Measurements from ENCODE around the gene OR51A2.
"Not testable (repeated sequence)": the region's sequence is repeated elsewhere in the genome, so short reads cannot be mapped to it uniquely, and the experiment has no call there.

OR51A2 gene

GRCh38 chr11:4955613-4956012, at the start of gene OR51A2:
TSS of gene OR51A2 (minus strand) at chr11:4955713. CDS start at chr11:4955713, 0 bp downstream.
- not testable (repeated sequence) for DNase-seq

- DNase-seq: peak; percentile 7
These were observed 49.1 kb upstream of the OR51A2 start for GRCh38 chr11:5004424-5005274.

DNA sequence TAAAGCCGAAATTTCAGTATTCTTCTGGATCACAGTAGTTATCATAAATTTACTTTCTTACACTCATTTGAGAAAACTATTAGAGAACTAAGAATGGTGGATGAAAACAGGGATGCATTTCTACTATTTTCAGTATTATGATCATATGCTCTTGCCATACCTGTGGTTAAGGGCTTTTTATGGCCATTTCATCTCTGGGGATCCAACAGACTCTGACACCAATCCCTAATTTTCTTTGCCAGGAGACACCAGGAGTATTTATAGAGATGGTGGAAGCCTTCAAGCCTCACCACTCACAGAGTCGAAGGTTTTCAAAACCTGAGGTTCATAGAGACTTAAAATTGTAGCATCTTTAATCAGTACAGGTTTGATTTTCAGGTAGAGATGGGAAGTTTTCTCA, 39.0 kb upstream of the OR51A2 start, which contains the start of gene OR51L1:
Gene OR51L1, plus strand, starts transcription at position 301 of the 400 bp plus-strand sequence. CDS start 4,132 bp downstream, outside the sequence.
- DNase-seq: no peak

DNA sequence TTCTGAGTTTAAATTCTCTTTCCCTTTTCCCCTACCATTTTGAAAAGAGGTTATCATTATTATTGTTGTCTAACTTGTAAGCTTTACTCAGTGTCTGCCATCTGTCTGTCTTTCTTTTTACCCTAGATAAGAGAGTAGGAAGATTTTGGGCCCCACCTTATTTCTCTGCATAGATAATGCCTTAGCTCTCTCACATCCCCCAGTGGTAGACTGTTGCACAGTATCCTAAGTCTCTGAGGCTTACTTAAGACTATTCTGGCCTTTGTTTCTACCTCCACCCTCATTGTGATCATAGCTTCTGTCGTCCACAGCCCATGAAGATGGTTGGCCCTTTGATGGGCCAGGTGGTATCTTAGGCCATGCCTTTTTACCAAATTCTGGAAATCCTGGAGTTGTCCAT, 35.5 kb upstream of the OR51A2 start:
- no peak for DNase-seq

DNA sequence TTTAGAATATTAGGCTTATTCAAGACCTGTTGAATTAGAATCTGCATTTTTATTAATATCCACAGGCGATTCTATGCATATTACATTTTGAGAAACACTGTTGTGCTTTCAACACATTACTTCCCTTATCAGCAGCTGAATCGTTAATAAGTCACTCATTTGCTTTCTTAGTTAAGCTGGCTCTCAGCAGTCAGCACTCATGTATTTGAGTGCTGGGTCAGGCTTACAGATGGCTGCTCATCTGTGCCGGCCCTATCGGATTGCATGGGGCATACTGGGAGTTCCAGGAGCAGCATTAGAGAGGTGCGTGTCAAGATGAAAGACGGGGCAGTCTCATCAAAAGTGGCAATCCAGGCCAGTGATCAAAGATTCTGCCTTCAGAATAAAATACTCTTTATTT, 28.3 kb upstream of the OR51A2 start:
- DNase-seq: no peak

DNA sequence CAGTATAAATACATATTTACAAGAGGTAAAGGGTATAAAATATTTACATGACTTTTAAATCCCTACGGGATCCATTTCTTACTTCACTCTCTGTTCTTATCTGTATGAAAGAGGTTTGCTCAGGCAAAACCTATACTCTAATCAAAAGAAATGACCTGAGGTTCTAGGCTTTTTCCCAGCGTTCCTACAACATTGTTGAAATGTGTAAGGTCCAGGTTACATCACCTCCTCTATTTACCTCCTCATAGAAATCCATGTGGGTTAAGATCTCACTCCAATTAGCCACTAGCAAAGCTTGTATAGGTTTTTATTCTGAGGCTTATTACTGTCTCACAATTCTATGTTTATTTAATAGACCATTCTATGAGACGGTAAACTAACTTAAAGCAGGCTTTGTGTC, 27.2 kb upstream of the OR51A2 start:
- DNase-seq: no peak

GRCh38 chr11:4979036-4979435, 23.5 kb upstream of the OR51A2 start:
- DNase-seq: no peak

DNA sequence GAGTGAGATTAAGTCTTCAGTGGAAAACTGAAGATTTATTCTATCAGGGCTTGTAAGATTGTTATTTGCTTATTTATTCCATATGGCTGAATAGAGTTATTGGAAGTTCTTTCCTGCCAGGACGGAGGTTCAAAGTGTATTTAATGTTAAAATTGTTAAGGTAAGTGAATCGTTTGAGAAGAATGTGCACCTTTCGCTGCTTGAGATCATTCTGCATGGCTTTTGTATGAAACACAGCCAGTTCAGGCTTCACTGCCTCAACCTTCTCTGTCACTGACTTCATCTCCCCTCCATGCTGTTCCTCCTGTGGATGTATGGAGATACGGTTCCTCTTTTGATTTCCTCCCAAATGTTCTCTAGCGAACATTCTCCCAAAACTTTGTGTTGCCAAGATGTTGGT, 19.9 kb upstream of the OR51A2 start:
- DNase-seq: no peak

GRCh38 chr11:4962816-4963215, 7.3 kb upstream of the OR51A2 start:
- DNase-seq: no peak

- DNase-seq: no peak
These were observed 5.4 kb upstream of the OR51A2 start for GRCh38 chr11:4960877-4961276.

GRCh38 chr11:4957396-4957795, 1.9 kb upstream of the OR51A2 start:
- no peak for DNase-seq

GRCh38 chr11:4947505-4947904, 8.0 kb downstream of the OR51A2 start, which contains the start of gene OR51A4:
TSS of gene OR51A4 (minus strand) at chr11:4947605. CDS start at chr11:4947100, 505 bp downstream.
- no peak for DNase-seq

- DNase-seq: no peak
These were observed 18.8 kb downstream of the OR51A2 start for GRCh38 chr11:4936745-4937144.

DNA sequence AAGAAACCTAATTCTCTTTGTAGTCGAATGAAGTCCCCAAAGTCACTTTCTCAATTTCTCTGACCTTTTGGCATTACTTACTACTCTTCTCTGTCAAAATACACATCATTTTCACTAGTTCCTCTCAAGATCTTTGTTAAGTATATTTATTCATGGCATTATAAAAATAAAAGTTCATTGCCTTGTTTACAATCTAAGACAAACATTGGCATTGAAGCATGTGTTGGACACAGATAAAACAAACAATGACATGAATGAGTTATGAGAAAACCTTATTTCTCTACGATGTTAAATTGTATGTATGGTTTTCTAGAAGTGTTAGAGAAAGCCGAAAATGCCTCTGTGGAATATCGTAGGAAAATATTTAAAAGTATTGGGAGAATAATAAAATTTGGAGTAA, 22.8 kb downstream of the OR51A2 start:
- no peak for DNase-seq

DNA sequence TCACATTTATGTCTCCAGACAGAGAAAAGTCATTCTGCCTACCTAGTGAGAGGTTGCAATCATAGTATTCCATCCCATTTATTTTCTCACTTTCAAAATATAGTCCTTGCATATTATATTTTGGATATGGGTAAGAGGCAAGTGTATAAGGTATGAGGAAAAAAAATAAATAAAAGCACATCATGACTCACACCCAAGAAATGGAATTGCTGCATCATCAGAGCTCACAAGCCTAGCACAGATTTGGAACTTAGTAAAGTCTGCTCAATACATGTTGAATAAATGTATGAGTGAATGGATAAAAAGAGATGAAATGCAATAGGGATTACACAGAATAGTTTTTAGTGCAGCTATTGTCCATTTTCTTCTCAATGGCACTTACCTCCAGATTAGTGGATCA, 28.9 kb downstream of the OR51A2 start:
- DNase-seq: no peak

DNA sequence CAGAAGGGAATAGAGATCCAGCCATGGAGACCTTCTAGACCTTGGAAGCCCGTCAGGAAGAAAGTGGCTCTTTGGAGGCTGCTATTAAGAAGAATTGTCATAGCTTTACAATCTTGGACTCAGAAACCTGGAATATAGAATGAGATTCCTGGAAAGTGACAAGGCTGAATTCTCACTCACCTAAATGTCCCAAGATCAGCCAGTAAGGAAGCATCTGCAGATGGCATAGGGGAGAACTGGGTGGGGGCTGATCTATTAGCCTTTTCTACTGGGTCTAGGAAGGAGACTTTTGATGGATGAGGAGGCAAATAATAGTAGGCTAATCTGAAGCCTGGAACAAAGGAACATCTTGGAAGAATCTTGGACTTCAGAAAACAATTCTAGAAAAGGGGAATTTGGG, 31.3 kb downstream of the OR51A2 start, which contains the start of gene OR51G1:
Gene OR51G1, minus strand, starts transcription at position 101 of the 400 bp plus-strand sequence. Its CDS starts 0 bp downstream, at position 101.
- DNase-seq: no peak

- no peak for DNase-seq
These were observed 33.2 kb downstream of the OR51A2 start for GRCh38 chr11:4922304-4922703.

DNA sequence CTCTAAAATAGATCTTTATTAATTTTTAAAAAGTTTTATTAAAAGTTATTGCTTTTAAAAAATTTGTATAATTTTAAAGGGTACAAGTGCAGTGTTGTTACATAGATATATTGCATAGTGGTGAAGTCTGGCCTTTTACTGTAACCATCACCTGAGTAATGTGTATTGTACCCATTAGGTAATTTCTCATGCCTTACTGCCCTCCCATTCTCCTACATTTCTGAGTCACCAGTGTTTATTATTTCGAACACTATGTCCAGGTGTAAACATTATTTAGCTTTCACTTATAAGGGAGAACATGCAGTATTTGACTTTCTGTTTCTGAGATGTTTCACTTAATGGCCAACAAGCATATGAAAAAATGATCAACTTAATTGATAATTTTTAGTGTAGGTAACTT, 33.7 kb downstream of the OR51A2 start:
- DNase-seq: no peak

DNA sequence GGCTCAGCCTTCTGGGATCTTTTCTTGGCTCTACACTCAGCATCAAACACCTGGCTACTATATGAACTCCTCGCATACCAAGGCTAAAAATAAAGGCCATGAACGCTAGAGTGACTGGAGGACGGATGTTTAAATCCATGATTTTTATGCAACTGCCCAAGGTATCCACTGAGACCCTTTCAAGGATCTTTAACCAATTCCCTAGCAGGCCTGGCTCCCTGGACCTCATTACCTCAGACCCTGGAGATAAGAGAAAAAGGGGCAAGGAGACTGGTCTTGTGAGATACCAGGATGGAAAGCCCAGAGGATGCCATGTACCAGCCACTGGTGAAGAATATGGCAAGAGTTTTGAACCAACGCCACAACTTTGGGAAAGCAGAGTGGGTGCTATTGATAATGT, 36.3 kb downstream of the OR51A2 start, which contains the start of gene OR51G2:
Gene OR51G2, minus strand, starts transcription at position 101 of the 400 bp plus-strand sequence. CDS start 3,687 bp downstream, outside the sequence.
- DNase-seq: no peak

DNA sequence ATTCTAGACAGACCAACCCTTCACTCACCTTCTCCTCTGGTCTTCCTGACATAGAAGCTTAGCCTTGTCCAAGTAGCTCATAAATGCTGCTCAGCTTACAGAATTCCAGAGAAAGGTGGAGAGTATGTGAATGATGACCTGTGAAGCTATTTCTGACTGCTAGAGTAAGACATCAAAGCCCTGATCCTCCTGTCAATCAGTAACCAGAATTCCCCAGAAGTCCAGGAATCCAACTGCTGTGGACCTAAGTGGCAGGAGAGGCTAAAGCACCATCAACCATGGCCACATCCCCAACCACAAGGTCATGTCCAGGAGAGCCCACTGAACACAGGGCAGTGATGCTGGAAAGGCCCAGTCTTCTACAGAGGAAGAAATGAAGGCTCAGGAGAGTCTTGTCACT, 38.9 kb downstream of the OR51A2 start:
- no peak for DNase-seq

All from stimulated activated CD4-positive, alpha-beta T cell treated with anti-CD3 and anti-CD28 coated beads, Interleukin-4, amount 100 ng/mL, for 1 hour (primary cell).